Measurements from ENCODE around the gene NUP210.

DNA sequence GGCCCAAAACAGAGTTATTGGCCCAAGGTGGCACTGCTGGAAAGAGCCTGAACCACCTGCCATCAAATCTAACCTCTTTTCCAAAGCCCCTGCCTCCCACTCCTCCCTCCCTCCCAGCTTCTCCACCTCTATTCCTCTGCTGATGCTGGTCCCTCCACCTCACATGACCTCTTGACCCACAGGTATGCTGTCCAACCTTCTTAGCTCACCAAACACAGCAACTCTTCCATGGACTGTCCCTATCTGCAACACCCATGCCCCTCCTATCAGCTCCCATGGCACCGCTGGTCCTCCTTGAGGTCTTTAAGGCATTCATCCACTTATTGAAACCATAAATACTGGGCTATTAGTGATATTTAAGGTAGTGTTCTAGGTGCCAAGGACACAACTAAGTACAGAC, 12.6 kb downstream of the NUP210 start:
- TF ChIP-seq GATA2 (IDR thresholded peaks at IDR 0.05; ENCODE audit: low read depth, low read length): no peak
- TF ChIP-seq GATA3 (IDR thresholded peaks at IDR 0.05; ENCODE audit: low read depth, low read length): no peak
